Endothelial cell (in vitro differentiated cells): ENCODE data around the gene TMED6. TPM values are rescaled to one million over a fixed set of nuclear protein-coding genes. Genes with fewer than 3 reads are reported as not detected.

Experiments used
- DNase-seq: peaks from one replicate; pipeline ENCODE4 v3.0.0; 2021; ENCODE audit warnings: low spot score
- H3K27ac Mint-ChIP-seq: one replicate; pipeline ENCODE4 v1.8.0; 2021; ENCODE audit warnings: mixed read lengths, inconsistent platforms; ENCODE audit not compliant: unreplicated experiment
- H3K27me3 Mint-ChIP-seq: one replicate; pipeline ENCODE4 v1.8.0; 2021; ENCODE audit warnings: mild to moderate bottlenecking, moderate library complexity, mixed read lengths, inconsistent platforms; ENCODE audit not compliant: unreplicated experiment
- H3K36me3 Mint-ChIP-seq: one replicate; pipeline ENCODE4 v1.8.0; 2021; ENCODE audit warnings: mild to moderate bottlenecking, low read depth, mixed read lengths, inconsistent platforms; ENCODE audit not compliant: unreplicated experiment
- H3K4me1 Mint-ChIP-seq: one replicate; pipeline ENCODE4 v1.8.0; 2021; ENCODE audit warnings: mild to moderate bottlenecking, mixed read lengths, inconsistent platforms; ENCODE audit not compliant: unreplicated experiment
- H3K4me3 Mint-ChIP-seq: one replicate; pipeline ENCODE4 v1.8.0; 2021; ENCODE audit warnings: mild to moderate bottlenecking, mixed read lengths, inconsistent platforms; ENCODE audit not compliant: unreplicated experiment
- H3K9me3 Mint-ChIP-seq: one replicate; pipeline ENCODE4 v1.8.0; 2021; ENCODE audit warnings: mixed read lengths, inconsistent platforms; ENCODE audit not compliant: unreplicated experiment
- long read RNA-seq: library from polyadenylated mRNA; unstranded; transcript quantifications from one replicate; pipeline ENCODE4 v2.0.0, GENCODE V29; 2020; ENCODE audit not compliant: unreplicated experiment
- total RNA-seq: library from RNA; stranded (reverse); fragmentation: NEBNext Ultra II Directional; extraction: Animal tissue kit (Norgen Biotek cat#: 25700); gene quantifications from one replicate; pipeline ENCODE4 v1.2.1, GENCODE V29; 2021; ENCODE audit not compliant: unreplicated experiment
- TF ChIP-seq, protein P1 (sequence below): fragments of 200-600 bp; sonication (generic); IDR thresholded peaks from one replicate; pipeline ENCODE4 v1.5.0; 2021; ENCODE audit warnings: antibody characterized with exemption; ENCODE audit not compliant: unreplicated experiment

Gene TMED6
- total RNA-seq: 1.2 TPM
- long read RNA-seq: 0 reads

DNA sequence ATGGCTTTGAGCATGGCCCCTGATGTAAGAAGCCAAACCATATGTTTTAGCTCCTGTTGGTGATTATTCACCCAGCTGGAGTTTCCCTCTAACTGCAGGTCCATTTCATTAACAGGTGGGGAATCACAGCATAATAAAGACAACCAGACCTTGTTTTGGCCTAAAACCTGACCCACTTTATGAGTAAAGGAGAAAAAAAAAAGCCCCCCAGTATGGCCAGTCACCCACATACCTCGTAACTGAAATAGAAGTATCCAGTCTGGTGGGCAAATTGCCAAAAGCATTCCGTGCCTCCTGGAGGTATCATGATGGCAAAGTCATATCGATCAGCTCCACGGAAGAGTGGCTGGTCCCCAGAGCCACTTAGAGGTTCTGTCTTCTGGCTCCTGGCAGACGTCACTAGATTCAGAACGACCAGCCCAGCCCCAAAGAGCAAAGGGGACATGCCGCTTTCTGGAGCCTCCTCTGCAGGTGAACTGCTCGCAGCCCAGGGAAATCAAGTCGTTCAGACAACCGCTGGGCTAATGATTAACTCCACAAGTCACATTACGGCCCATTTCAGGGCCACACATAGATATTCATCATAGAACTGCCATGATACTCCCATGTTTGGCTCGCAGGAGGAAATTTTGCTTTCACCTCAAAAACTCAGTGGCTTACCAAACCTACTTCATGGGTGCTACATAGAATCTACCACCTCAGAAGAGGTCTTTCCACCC lies at the start of gene TMED6:
Gene TMED6, minus strand, starts transcription at position 478 of the 719 bp plus-strand sequence. Its CDS starts 33 bp downstream, at position 445.
- TF ChIP-seq, protein P1, sequence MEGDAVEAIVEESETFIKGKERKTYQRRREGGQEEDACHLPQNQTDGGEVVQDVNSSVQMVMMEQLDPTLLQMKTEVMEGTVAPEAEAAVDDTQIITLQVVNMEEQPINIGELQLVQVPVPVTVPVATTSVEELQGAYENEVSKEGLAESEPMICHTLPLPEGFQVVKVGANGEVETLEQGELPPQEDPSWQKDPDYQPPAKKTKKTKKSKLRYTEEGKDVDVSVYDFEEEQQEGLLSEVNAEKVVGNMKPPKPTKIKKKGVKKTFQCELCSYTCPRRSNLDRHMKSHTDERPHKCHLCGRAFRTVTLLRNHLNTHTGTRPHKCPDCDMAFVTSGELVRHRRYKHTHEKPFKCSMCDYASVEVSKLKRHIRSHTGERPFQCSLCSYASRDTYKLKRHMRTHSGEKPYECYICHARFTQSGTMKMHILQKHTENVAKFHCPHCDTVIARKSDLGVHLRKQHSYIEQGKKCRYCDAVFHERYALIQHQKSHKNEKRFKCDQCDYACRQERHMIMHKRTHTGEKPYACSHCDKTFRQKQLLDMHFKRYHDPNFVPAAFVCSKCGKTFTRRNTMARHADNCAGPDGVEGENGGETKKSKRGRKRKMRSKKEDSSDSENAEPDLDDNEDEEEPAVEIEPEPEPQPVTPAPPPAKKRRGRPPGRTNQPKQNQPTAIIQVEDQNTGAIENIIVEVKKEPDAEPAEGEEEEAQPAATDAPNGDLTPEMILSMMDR: no peak
- no peak within 1 kb of the TSS for H3K27ac Mint-ChIP-seq
- DNase-seq: no peak
- no peaks in the 10 kb centered on the region for H3K4me1 Mint-ChIP-seq
- H3K36me3 Mint-ChIP-seq: peaks cover 8% of the 10 kb centered on the region
- peaks cover 2% of the 10 kb centered on the region for H3K27me3 Mint-ChIP-seq
- H3K9me3 Mint-ChIP-seq: no peaks in the 10 kb centered on the region
- H3K4me3 Mint-ChIP-seq: no peak within 1 kb of the TSS

DNA sequence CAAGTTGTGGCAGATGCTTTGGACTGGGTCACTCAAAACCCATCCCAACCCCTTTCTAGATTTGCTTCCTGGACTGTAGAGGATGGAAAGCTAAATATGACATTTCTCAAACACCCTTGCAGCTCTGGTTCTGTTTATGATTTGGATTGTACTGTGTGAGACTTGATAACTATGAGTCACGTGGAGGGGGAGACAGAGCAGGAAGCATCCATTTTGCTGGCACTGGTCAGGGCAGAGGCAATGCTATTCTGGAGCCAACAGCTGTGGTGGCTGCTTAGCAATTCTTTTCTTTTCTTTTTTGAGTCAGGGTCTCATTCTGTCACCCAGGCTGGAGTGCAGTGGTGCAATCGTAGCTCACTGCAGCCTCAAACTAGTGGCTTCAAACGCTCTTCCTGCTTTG lies 47.8 kb upstream of the TMED6 start:
- peaks cover 22% of the 10 kb centered on the region for H3K4me1 Mint-ChIP-seq
- TF ChIP-seq, protein P1: no peak
- no peaks in the 10 kb centered on the region for H3K9me3 Mint-ChIP-seq
- no peak overlapping the region for H3K27ac Mint-ChIP-seq
- no peaks in the 10 kb centered on the region for H3K27me3 Mint-ChIP-seq
- no peak overlapping the region for H3K4me3 Mint-ChIP-seq
- H3K36me3 Mint-ChIP-seq: no peaks in the 10 kb centered on the region
- DNase-seq: no peak

DNA sequence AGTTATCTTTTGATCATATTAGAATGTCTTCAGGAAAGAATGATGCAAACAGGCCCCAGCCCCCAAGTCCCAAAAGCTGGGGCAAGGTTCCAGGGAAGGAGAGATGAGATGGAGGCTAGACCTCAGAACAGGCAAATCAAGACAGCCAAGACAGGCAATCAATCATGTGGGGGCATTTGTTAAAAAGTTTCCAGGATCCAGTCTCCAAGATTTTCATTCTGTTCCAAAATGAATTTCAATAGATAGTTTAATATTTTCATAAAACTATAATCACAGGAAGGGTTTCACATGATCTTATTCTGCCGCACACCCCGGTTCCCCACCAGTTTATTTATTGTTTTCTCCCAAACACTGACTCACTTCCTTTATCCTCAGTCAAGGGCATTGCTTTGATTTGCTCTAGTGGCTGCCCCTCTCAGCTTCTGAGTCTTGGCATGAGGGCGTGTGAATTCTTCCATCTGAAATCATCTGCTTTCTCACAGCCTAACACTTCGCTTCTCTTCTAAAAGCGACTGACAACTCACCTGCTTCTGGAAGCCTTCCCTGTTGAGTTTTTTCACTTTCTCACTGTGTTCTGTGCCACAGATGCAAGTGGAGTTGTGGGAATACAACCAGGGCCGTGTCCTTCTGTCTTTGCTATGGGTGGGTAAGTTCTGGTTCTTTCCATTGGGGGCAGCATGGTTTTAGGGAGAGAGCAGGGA lies 46.4 kb upstream of the TMED6 start:
- TF ChIP-seq, protein P1: peak; percentile 36
- Mint-ChIP-seq H3K9me3 (no peaks in the 10 kb centered on the region), H3K36me3 (no peaks in the 10 kb centered on the region), H3K4me1 (peaks cover 17% of the 10 kb centered on the region), H3K27ac (peak overlapping the region; percentile 39), H3K4me3 (no peak overlapping the region), H3K27me3 (no peaks in the 10 kb centered on the region)
- peak; percentile 57 for DNase-seq

DNA sequence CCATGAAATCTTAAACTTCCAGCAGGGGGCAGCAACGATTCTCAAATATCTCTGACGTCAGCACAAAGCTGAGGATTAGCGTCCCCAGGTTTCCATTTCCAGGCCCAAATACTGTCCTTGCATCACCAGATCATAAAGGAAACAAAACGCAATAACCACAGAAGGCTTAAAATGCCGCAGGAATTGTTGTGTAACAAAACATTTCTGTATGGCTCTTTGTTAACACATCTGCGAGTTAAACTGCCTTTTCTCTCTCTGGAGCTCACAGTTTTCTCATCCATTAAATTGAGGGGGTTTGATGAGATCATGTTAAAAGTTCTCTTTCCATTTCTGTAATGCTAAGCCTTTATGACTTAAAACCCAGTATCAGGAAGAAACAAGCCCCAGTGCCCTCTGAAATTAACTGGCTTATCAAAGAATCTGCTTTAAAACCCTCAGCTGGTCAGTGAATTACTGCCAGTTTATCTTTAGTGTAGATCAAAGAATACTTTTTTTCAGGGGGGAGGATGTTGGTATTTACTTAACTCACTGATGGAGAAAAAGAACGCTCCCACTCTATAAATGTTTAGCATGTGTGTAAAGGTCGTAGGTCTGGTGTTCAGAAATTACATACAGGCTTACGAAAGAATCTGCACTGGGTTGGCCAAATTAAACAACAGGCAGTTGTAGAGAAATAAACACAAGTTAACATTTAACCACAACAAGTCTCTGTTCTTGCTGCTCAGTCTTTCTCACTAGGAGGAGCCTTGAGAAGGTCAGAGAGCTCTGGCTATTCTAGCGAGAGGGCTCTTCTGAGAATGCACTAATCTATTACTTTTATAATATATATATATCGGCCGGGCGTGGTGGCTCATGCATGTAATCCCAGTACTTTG lies 44.8 kb upstream of the TMED6 start:
- Mint-ChIP-seq H3K4me3 (no peak overlapping the region), H3K27ac (peak overlapping the region; percentile 64), H3K27me3 (no peaks in the 10 kb centered on the region), H3K36me3 (no peaks in the 10 kb centered on the region), H3K9me3 (no peaks in the 10 kb centered on the region), H3K4me1 (peaks cover 14% of the 10 kb centered on the region)
- DNase-seq: peak; percentile 73
- TF ChIP-seq, protein P1: peak; percentile 94
